ENCODE measurements around the gene EID1.

EID1 gene

GRCh38 chr15:48880070-48880634 lies 2.2 kb downstream of the EID1 start:
- Mint-ChIP-seq H3K9me3 (no peaks in the 10 kb centered on the region), H3K27me3 (peaks cover 7% of the 10 kb centered on the region), H3K36me3 (peaks cover 20% of the 10 kb centered on the region), H3K4me3 (peak overlapping the region; percentile 7), H3K27ac (no peak overlapping the region), H3K4me1 (peaks cover 34% of the 10 kb centered on the region)
- CTCF ChIA-PET = interaction anchor here (1.1 to 2.9 kb wide), 4 partner anchors 9 to 542 kb away, joined by 3 to 19 read pairs (median 4); partner anchors contain the start of gene SHC4
- DNase-seq = no peak

- peaks cover 12% of the 10 kb centered on the region for H3K36me3 Mint-ChIP-seq
- H3K4me1 Mint-ChIP-seq = peaks cover 18% of the 10 kb centered on the region
- no peak overlapping the region for H3K27ac Mint-ChIP-seq
- H3K27me3 Mint-ChIP-seq = peaks cover 7% of the 10 kb centered on the region
- no peak overlapping the region for H3K4me3 Mint-ChIP-seq
- DNase-seq = no peak
- H3K9me3 Mint-ChIP-seq = no peaks in the 10 kb centered on the region
- CTCF ChIA-PET = no interaction called here
Measured at GRCh38 chr15:48883699-48884098, 5.8 kb downstream of the EID1 start.

- Mint-ChIP-seq H3K36me3 (no peaks in the 10 kb centered on the region), H3K27me3 (peaks cover 7% of the 10 kb centered on the region), H3K4me3 (no peak overlapping the region), H3K4me1 (no peaks in the 10 kb centered on the region), H3K27ac (no peak overlapping the region), H3K9me3 (no peaks in the 10 kb centered on the region)
- DNase-seq = no peak
- CTCF ChIA-PET = no interaction called here
Measured at GRCh38 chr15:48887144-48887543, 9.2 kb downstream of the EID1 start.

GRCh38 chr15:48888191-48888590 lies 10.3 kb downstream of the EID1 start:
- H3K27ac Mint-ChIP-seq = no peak overlapping the region
- CTCF ChIA-PET = no interaction called here
- peaks cover 7% of the 10 kb centered on the region for H3K27me3 Mint-ChIP-seq
- no peak overlapping the region for H3K4me3 Mint-ChIP-seq
- no peaks in the 10 kb centered on the region for H3K9me3 Mint-ChIP-seq
- no peaks in the 10 kb centered on the region for H3K4me1 Mint-ChIP-seq
- no peak for DNase-seq
- H3K36me3 Mint-ChIP-seq = no peaks in the 10 kb centered on the region

- H3K36me3 Mint-ChIP-seq = no peaks in the 10 kb centered on the region
- H3K9me3 Mint-ChIP-seq = no peaks in the 10 kb centered on the region
- H3K4me1 Mint-ChIP-seq = no peaks in the 10 kb centered on the region
- no peak overlapping the region for H3K27ac Mint-ChIP-seq
- H3K27me3 Mint-ChIP-seq = peaks cover 7% of the 10 kb centered on the region
- H3K4me3 Mint-ChIP-seq = no peak overlapping the region
- CTCF ChIA-PET = interaction anchor here (0.8 kb wide), 1 partner anchor 8 kb away, joined by 3 read pairs; no protein-coding TSS in a partner anchor
- DNase-seq = no peak
Measured at GRCh38 chr15:48888836-48889235, 10.9 kb downstream of the EID1 start.

- Mint-ChIP-seq H3K4me3 (no peak overlapping the region), H3K27ac (no peak overlapping the region), H3K27me3 (peaks cover 9% of the 10 kb centered on the region), H3K9me3 (no peaks in the 10 kb centered on the region), H3K36me3 (no peaks in the 10 kb centered on the region), H3K4me1 (no peaks in the 10 kb centered on the region)
- no peak for DNase-seq
- CTCF ChIA-PET = no interaction called here
Measured at GRCh38 chr15:48889925-48890324, 12.0 kb downstream of the EID1 start.

- Mint-ChIP-seq H3K36me3 (no peaks in the 10 kb centered on the region), H3K27ac (no peak overlapping the region), H3K27me3 (peaks cover 10% of the 10 kb centered on the region), H3K9me3 (no peaks in the 10 kb centered on the region), H3K4me3 (no peak overlapping the region), H3K4me1 (no peaks in the 10 kb centered on the region)
- CTCF ChIA-PET = interaction anchor here (0.8 kb wide), 1 partner anchor 76 kb away, joined by 3 read pairs; no protein-coding TSS in a partner anchor
- no peak for DNase-seq
Measured at GRCh38 chr15:48890375-48890972, 12.5 kb downstream of the EID1 start.

GRCh38 chr15:48891232-48891765 lies 13.4 kb downstream of the EID1 start:
- no peak for DNase-seq
- no peaks in the 10 kb centered on the region for H3K36me3 Mint-ChIP-seq
- CTCF ChIA-PET = interaction anchor here (0.8 kb wide), 1 partner anchor 75 kb away, joined by 3 read pairs; no protein-coding TSS in a partner anchor
- no peak overlapping the region for H3K4me3 Mint-ChIP-seq
- no peak overlapping the region for H3K27ac Mint-ChIP-seq
- H3K9me3 Mint-ChIP-seq = no peaks in the 10 kb centered on the region
- H3K27me3 Mint-ChIP-seq = peaks cover 16% of the 10 kb centered on the region
- no peaks in the 10 kb centered on the region for H3K4me1 Mint-ChIP-seq

GRCh38 chr15:48893311-48893710 lies 15.4 kb downstream of the EID1 start:
- Mint-ChIP-seq H3K9me3 (no peaks in the 10 kb centered on the region), H3K4me1 (no peaks in the 10 kb centered on the region), H3K36me3 (no peaks in the 10 kb centered on the region), H3K27me3 (peaks cover 24% of the 10 kb centered on the region), H3K4me3 (no peak overlapping the region), H3K27ac (no peak overlapping the region)
- CTCF ChIA-PET = interaction anchor here (0.6 kb wide), 1 partner anchor 44 kb away, joined by 3 read pairs; no protein-coding TSS in a partner anchor
- DNase-seq = no peak

GRCh38 chr15:48896869-48897814 lies 19.2 kb downstream of the EID1 start:
- CTCF ChIA-PET = interaction anchor here (1.4 kb wide), 1 partner anchor 78 kb away, joined by 4 read pairs; no protein-coding TSS in a partner anchor
- Mint-ChIP-seq H3K27me3 (peaks cover 29% of the 10 kb centered on the region), H3K36me3 (no peaks in the 10 kb centered on the region), H3K9me3 (no peaks in the 10 kb centered on the region), H3K4me3 (no peak overlapping the region), H3K27ac (no peak overlapping the region), H3K4me1 (no peaks in the 10 kb centered on the region)
- DNase-seq = no peak

GRCh38 chr15:48898032-48898431 lies 20.1 kb downstream of the EID1 start:
- no peak overlapping the region for H3K27ac Mint-ChIP-seq
- no peaks in the 10 kb centered on the region for H3K4me1 Mint-ChIP-seq
- CTCF ChIA-PET = interaction anchor here (1.4 kb wide), 1 partner anchor 78 kb away, joined by 4 read pairs; no protein-coding TSS in a partner anchor
- no peak for DNase-seq
- H3K27me3 Mint-ChIP-seq = peaks cover 29% of the 10 kb centered on the region
- no peaks in the 10 kb centered on the region for H3K9me3 Mint-ChIP-seq
- H3K4me3 Mint-ChIP-seq = no peak overlapping the region
- no peaks in the 10 kb centered on the region for H3K36me3 Mint-ChIP-seq

GRCh38 chr15:48898446-48898845 lies 20.5 kb downstream of the EID1 start:
- CTCF ChIA-PET = no interaction called here
- H3K9me3 Mint-ChIP-seq = no peaks in the 10 kb centered on the region
- no peak overlapping the region for H3K4me3 Mint-ChIP-seq

GRCh38 chr15:48899793-48900192 lies 21.9 kb downstream of the EID1 start:
- CTCF ChIA-PET = interaction anchor here (0.6 kb wide), 1 partner anchor 778 kb away, joined by 3 read pairs; no protein-coding TSS in a partner anchor
- no peak overlapping the region for H3K4me3 Mint-ChIP-seq
- no peaks in the 10 kb centered on the region for H3K36me3 Mint-ChIP-seq
- H3K9me3 Mint-ChIP-seq = no peaks in the 10 kb centered on the region
- H3K27me3 Mint-ChIP-seq = peaks cover 23% of the 10 kb centered on the region
- DNase-seq = no peak
- no peaks in the 10 kb centered on the region for H3K4me1 Mint-ChIP-seq
- no peak overlapping the region for H3K27ac Mint-ChIP-seq

More at GRCh38 chr15:48898446-48898845, 20.5 kb downstream of the EID1 start:
- no peak for DNase-seq
- Mint-ChIP-seq H3K27ac (no peak overlapping the region), H3K4me1 (no peaks in the 10 kb centered on the region), H3K36me3 (no peaks in the 10 kb centered on the region), H3K27me3 (peaks cover 29% of the 10 kb centered on the region)

- CTCF ChIA-PET = interaction anchor here (0.8 kb wide), 1 partner anchor 11 kb away, joined by 3 read pairs; no protein-coding TSS in a partner anchor
- no peak overlapping the region for H3K4me3 Mint-ChIP-seq
- H3K4me1 Mint-ChIP-seq = no peaks in the 10 kb centered on the region
- no peaks in the 10 kb centered on the region for H3K9me3 Mint-ChIP-seq
- H3K36me3 Mint-ChIP-seq = no peaks in the 10 kb centered on the region
- peaks cover 5% of the 10 kb centered on the region for H3K27me3 Mint-ChIP-seq
- H3K27ac Mint-ChIP-seq = no peak overlapping the region
- DNase-seq = no peak
Measured at GRCh38 chr15:48904758-48905157, 26.8 kb downstream of the EID1 start.
